LNCAP (cell line): ENCODE data around the gene GTF3C4.

ENCODE experiments used
- CTCF ChIP-seq: fragments of 450-650 bp; IDR thresholded peaks from 2 replicates; pipeline ENCODE4 v1.5.1; 2017; ENCODE audit warnings: mild to moderate bottlenecking

GTF3C4 gene

GRCh38 chr9:132681561-132681960 lies 11.3 kb downstream of the GTF3C4 start:
- TF ChIP-seq CTCF, result no peak

GRCh38 chr9:132683873-132684272 lies 13.6 kb downstream of the GTF3C4 start:
- no peak for TF ChIP-seq CTCF

- TF ChIP-seq CTCF, result no peak
Measured at GRCh38 chr9:132690696-132691095, 20.4 kb downstream of the GTF3C4 start.

GRCh38 chr9:132694144-132694543 lies 23.9 kb downstream of the GTF3C4 start:
- peak; percentile 33; the same call in 1 of the 2 replicates for TF ChIP-seq CTCF

- no peak for TF ChIP-seq CTCF
Measured at GRCh38 chr9:132697230-132697629, 27.0 kb downstream of the GTF3C4 start.

GRCh38 chr9:132698989-132699388 lies 28.7 kb downstream of the GTF3C4 start:
- TF ChIP-seq CTCF, result no peak

- TF ChIP-seq CTCF, result no peak
Measured at GRCh38 chr9:132699956-132700355, 29.7 kb downstream of the GTF3C4 start.

GRCh38 chr9:132702254-132702653 lies 32.0 kb downstream of the GTF3C4 start:
- TF ChIP-seq CTCF, result no peak
